T-helper 2 cell (primary cell): ENCODE results near the gene TEX264.
A peak's percentile ranks its signal among the peaks of the same experiment; 100 is the strongest.

ENCODE experiments used
- DNase-seq, 5 experiments: peaks; one replicate each; pipeline versions ENCODE4 v3.0.0 to v3.0.0-alpha.2; 2012 to 2022

TEX264 gene

GRCh38 chr3:51700403-51700802, 29.4 kb downstream of the TEX264 start:
- no peak for DNase-seq

GRCh38 chr3:51702156-51702555, 31.1 kb downstream of the TEX264 start:
- no peak for DNase-seq

- DNase-seq = no peak
Observed at GRCh38 chr3:51703068-51703760, 32.2 kb downstream of the TEX264 start.

- DNase-seq = no peak
Observed at GRCh38 chr3:51703761-51704510, 32.9 kb downstream of the TEX264 start.

- no peak for DNase-seq
Observed at GRCh38 chr3:51704511-51704950, 33.5 kb downstream of the TEX264 start.

GRCh38 chr3:51705276-51706020, 34.4 kb downstream of the TEX264 start:
- DNase-seq = no peak

GRCh38 chr3:51706021-51706485, 35.0 kb downstream of the TEX264 start:
- DNase-seq = no peak

- DNase-seq = peak in 1 of 5 experiments; percentile 7
Observed at GRCh38 chr3:51706788-51707731, 36.0 kb downstream of the TEX264 start, which contains the start of gene GRM2. Gene GRM2, plus strand, starts transcription at chr3:51707068. Its CDS starts 1,916 bp downstream, at chr3:51708984.

- DNase-seq = no peak
Observed at GRCh38 chr3:51708216-51708845, 37.3 kb downstream of the TEX264 start.

- no peak for DNase-seq
Observed at GRCh38 chr3:51709004-51709420, 38.0 kb downstream of the TEX264 start.

GRCh38 chr3:51709675-51710074, 38.6 kb downstream of the TEX264 start:
- no peak for DNase-seq

GRCh38 chr3:51710631-51711351, 39.7 kb downstream of the TEX264 start:
- DNase-seq = no peak

GRCh38 chr3:51711352-51712037, 40.4 kb downstream of the TEX264 start:
- DNase-seq = no peak

GRCh38 chr3:51712038-51712420, 41.0 kb downstream of the TEX264 start:
- DNase-seq = no peak

- DNase-seq = no peak
Observed at GRCh38 chr3:51712511-51712931, 41.5 kb downstream of the TEX264 start.

GRCh38 chr3:51712963-51713362, 41.9 kb downstream of the TEX264 start:
- no peak for DNase-seq

GRCh38 chr3:51715231-51715976, 44.4 kb downstream of the TEX264 start:
- DNase-seq = no peak

- DNase-seq = no peak
Observed at GRCh38 chr3:51715977-51716294, 44.9 kb downstream of the TEX264 start.

- DNase-seq = no peak
Observed at GRCh38 chr3:51716805-51717204, 45.8 kb downstream of the TEX264 start.

- DNase-seq = no peak
Observed at GRCh38 chr3:51717446-51717845, 46.4 kb downstream of the TEX264 start.
